ENCODE data around the gene HERC4.
A peak's percentile ranks its signal among the peaks of the same experiment; 100 is the strongest.
"Not testable (repeated sequence)": the region's sequence is repeated elsewhere in the genome, so short reads cannot be mapped to it uniquely, and the experiment has no call there.

The HERC4 gene

DNA sequence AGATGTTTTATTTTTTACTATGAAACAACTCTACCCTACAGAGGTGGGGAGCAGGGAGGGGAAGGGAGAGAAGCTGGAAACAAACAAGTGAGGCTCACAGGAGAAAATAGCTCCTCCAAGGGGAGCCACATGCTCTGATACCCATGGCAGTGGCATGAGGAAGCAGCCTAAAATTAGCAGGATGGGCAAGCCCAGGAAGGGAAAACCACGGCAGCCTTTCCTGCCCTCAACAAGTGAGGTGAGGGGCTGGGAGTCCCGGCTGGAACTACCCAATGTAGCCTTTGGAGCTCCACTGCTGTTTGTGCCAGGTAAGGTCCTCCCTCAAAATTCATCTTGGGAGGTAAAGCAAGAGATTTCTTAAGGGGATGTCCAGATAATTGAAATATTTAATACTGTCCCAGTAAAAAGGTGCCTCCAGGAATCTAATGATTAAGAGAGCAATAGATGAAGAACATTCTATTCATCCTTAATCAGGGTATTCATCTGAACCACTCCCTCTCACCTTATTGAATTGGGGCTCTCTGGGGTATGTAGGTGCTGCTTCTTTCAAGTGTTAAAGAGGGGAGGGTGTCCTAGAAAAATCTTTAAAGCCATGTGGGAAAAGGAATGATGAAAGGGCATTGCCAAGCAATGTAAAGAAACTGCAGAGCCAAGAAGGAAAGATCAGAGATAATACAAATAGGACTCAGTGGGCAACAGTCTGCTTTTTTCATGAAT lies 12.8 kb upstream of the HERC4 start:
- DNase-seq (ENCODE audit: low read depth) = no peak
- no peak overlapping the region for H3K9ac ChIP-seq (ENCODE audit: low read length)
- peaks cover 24% of the 10 kb centered on the region for H3K4me1 ChIP-seq (ENCODE audit: control insufficient read depth, insufficient read depth, low read length)

DNA sequence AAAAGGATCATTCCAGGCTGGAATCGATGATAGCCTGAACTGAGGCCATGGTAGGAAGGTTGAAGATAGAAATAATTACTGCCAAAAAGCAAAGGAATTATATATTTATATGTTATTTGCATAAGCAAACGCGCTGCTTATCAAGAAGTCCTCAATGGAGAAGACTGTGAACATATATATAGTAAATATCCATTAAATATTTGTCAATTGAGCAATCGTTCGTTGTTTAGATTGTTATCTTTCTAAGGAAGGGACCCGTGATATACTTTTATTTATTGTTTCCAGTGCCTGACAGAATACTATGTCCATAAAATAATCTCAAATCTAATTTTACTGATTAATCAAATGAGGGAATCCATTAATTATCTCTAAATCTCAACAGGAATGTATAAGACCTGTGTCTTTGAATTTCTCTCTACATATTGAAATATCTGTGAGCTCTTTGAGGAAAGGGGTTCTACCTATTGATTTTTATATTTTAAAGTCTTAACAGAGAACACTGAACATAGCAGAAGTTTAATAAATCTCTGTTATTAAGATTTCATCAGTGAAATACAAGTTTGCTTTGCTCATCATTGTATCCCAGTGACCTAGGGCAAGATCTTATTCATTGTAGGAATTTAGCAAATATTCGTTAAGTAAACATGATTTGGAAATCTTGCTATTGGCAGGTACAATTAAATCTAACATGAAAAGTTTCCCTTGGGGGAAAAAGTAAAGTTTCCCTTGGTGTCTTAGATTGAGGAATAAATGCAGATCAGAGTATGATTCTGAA lies 12.0 kb upstream of the HERC4 start:
- H3K4me1 ChIP-seq (ENCODE audit: control insufficient read depth, insufficient read depth, low read length) = peaks cover 24% of the 10 kb centered on the region
- DNase-seq (ENCODE audit: low read depth) = no peak
- H3K27me3 ChIP-seq (replicated peaks; ENCODE audit: control insufficient read depth, insufficient read depth, low read length) = no peaks in the 10 kb centered on the region
- no peaks in the 10 kb centered on the region for H3K9me3 ChIP-seq (ENCODE audit: control insufficient read depth, low read length)
- H3K4me3 ChIP-seq (ENCODE audit: low read length) = no peak overlapping the region
- H3K9ac ChIP-seq (ENCODE audit: low read length) = no peak overlapping the region
- no peaks in the 10 kb centered on the region for H3K36me3 ChIP-seq (ENCODE audit: control insufficient read depth, insufficient read depth, low read length, severe bottlenecking)

More for the DNA sequence above, 12.8 kb upstream of the HERC4 start:
- H3K9me3 ChIP-seq (ENCODE audit: control insufficient read depth, low read length) = no peaks in the 10 kb centered on the region
- no peaks in the 10 kb centered on the region for H3K36me3 ChIP-seq (ENCODE audit: control insufficient read depth, insufficient read depth, low read length, severe bottlenecking)
- no peak overlapping the region for H3K4me3 ChIP-seq (ENCODE audit: low read length)
- no peaks in the 10 kb centered on the region for H3K27me3 ChIP-seq (replicated peaks; ENCODE audit: control insufficient read depth, insufficient read depth, low read length)

DNA sequence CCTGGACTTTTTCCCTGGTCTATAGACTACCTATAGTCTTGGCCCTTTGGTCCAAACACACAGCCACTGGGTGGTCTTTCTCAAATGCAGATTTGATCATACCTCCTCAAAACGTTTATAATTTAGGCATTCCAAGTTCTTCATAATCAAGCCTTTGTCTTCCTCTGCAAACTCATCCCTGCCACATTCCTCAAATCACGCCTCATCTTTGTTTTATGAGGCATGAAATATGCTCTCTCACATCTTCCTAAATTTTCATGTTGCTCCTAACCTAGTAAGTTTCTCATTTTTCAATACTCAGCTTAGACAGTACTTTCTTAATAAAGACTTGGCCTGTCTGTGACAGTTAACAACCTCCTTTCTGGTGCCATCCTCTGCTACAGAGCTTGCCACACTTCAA lies 10.9 kb upstream of the HERC4 start:
- Histone ChIP-seq H3K4me1 (ENCODE audit: control insufficient read depth, insufficient read depth, low read length) (peaks cover 24% of the 10 kb centered on the region), H3K36me3 (ENCODE audit: control insufficient read depth, insufficient read depth, low read length, severe bottlenecking) (no peaks in the 10 kb centered on the region), H3K9me3 (ENCODE audit: control insufficient read depth, low read length) (no peaks in the 10 kb centered on the region), H3K4me3 (ENCODE audit: low read length) (no peak overlapping the region), H3K27me3 (replicated peaks; ENCODE audit: control insufficient read depth, insufficient read depth, low read length) (no peaks in the 10 kb centered on the region), H3K9ac (ENCODE audit: low read length) (no peak overlapping the region)
- DNase-seq (ENCODE audit: low read depth) = no peak

- peaks cover 24% of the 10 kb centered on the region for H3K4me1 ChIP-seq (ENCODE audit: control insufficient read depth, insufficient read depth, low read length)
- H3K27me3 ChIP-seq (replicated peaks; ENCODE audit: control insufficient read depth, insufficient read depth, low read length) = no peaks in the 10 kb centered on the region
- no peak for DNase-seq (ENCODE audit: low read depth)
- H3K9ac ChIP-seq (ENCODE audit: low read length) = peak overlapping the region; percentile 35
- no peaks in the 10 kb centered on the region for H3K36me3 ChIP-seq (ENCODE audit: control insufficient read depth, insufficient read depth, low read length, severe bottlenecking)
- no peaks in the 10 kb centered on the region for H3K9me3 ChIP-seq (ENCODE audit: control insufficient read depth, low read length)
- no peak overlapping the region for H3K4me3 ChIP-seq (ENCODE audit: low read length)
These were observed 9.4 kb upstream of the HERC4 start for GRCh38 chr10:68084469-68084868.

DNA sequence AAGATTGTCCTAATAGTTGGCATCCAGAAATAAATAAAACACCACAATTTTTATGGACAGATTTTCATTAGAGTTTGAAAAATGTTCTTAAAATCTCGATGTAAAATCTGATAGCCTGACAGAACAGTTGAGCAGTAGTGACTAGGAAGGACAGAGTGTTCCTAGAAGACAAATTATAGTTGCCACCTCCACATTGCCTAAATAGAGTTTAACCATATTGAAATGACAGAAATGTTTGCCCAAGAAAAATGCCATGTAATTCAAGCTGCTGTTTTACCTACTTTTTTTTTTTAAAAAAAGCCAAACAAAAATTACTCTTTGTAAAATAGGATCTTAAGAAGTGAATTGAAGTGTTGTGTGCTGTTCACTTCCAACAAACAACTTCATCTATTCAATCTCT lies 8.9 kb upstream of the HERC4 start:
- H3K36me3 ChIP-seq (ENCODE audit: control insufficient read depth, insufficient read depth, low read length, severe bottlenecking) = no peaks in the 10 kb centered on the region
- peak overlapping the region; percentile 35 for H3K9ac ChIP-seq (ENCODE audit: low read length)
- no peaks in the 10 kb centered on the region for H3K27me3 ChIP-seq (replicated peaks; ENCODE audit: control insufficient read depth, insufficient read depth, low read length)
- peak; percentile 29 for DNase-seq (ENCODE audit: low read depth)
- peaks cover 24% of the 10 kb centered on the region for H3K4me1 ChIP-seq (ENCODE audit: control insufficient read depth, insufficient read depth, low read length)
- no peaks in the 10 kb centered on the region for H3K9me3 ChIP-seq (ENCODE audit: control insufficient read depth, low read length)
- H3K4me3 ChIP-seq (ENCODE audit: low read length) = no peak overlapping the region

DNA sequence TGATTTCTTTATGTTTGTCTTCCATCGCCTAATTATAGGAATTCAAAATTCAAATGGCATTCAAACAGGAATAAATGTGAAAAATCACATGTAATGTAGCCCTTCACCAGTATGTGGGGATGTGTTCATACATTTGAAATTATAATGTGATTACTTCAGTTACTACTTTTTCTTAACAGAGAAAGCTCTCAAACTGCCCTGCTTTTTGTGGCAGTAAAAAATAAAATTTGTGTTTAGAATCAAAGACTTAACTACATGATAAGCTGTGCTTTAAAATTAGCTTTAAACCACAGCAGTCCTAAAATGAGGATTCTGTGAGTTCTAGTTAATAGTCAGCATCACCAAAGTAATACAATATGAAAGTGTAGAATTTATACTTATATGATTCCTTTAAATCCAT lies 7.8 kb upstream of the HERC4 start:
- Histone ChIP-seq H3K9me3 (ENCODE audit: control insufficient read depth, low read length) (no peaks in the 10 kb centered on the region), H3K27me3 (replicated peaks; ENCODE audit: control insufficient read depth, insufficient read depth, low read length) (no peaks in the 10 kb centered on the region)
- DNase-seq (ENCODE audit: low read depth) = peak; percentile 72

DNA sequence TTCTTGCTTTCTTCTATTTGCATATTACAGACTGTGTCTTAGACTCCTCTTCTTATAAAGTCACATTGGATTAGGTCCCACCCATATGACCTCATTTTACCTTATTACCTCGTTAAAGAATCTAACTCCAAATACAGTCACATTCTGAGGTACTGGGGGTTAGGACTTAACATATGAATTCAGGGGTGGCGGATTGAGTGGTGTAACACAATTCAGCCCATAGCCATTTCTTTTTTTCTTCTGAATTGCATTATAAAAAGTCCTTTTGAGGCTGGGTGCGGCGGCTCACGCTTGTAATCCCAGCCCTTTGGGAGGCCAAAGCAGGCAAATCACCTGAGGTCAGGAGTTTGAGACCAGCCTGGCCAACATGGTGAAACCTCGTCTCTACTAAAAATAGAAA lies 6.8 kb upstream of the HERC4 start:
- H3K4me1 ChIP-seq (ENCODE audit: control insufficient read depth, insufficient read depth, low read length) = peaks cover 19% of the 10 kb centered on the region
- no peaks in the 10 kb centered on the region for H3K27me3 ChIP-seq (replicated peaks; ENCODE audit: control insufficient read depth, insufficient read depth, low read length)
- no peak overlapping the region for H3K9ac ChIP-seq (ENCODE audit: low read length)
- no peak for DNase-seq (ENCODE audit: low read depth)
- H3K9me3 ChIP-seq (ENCODE audit: control insufficient read depth, low read length) = no peaks in the 10 kb centered on the region
- H3K4me3 ChIP-seq (ENCODE audit: low read length) = no peak overlapping the region
- H3K36me3 ChIP-seq (ENCODE audit: control insufficient read depth, insufficient read depth, low read length, severe bottlenecking) = no peaks in the 10 kb centered on the region

More for the DNA sequence above, 7.8 kb upstream of the HERC4 start:
- Histone ChIP-seq H3K4me1 (ENCODE audit: control insufficient read depth, insufficient read depth, low read length) (peaks cover 24% of the 10 kb centered on the region), H3K36me3 (ENCODE audit: control insufficient read depth, insufficient read depth, low read length, severe bottlenecking) (no peaks in the 10 kb centered on the region), H3K4me3 (ENCODE audit: low read length) (no peak overlapping the region), H3K9ac (ENCODE audit: low read length) (peak overlapping the region; percentile 35)

GRCh38 chr10:68080853-68081431 lies 5.9 kb upstream of the HERC4 start:
- Histone ChIP-seq H3K9me3 (ENCODE audit: control insufficient read depth, low read length) (no peaks in the 10 kb centered on the region), H3K4me1 (ENCODE audit: control insufficient read depth, insufficient read depth, low read length) (peaks cover 18% of the 10 kb centered on the region), H3K36me3 (ENCODE audit: control insufficient read depth, insufficient read depth, low read length, severe bottlenecking) (no peaks in the 10 kb centered on the region), H3K4me3 (ENCODE audit: low read length) (no peak overlapping the region), H3K9ac (ENCODE audit: low read length) (no peak overlapping the region), H3K27me3 (replicated peaks; ENCODE audit: control insufficient read depth, insufficient read depth, low read length) (no peaks in the 10 kb centered on the region)
- DNase-seq (ENCODE audit: low read depth) = no peak

DNA sequence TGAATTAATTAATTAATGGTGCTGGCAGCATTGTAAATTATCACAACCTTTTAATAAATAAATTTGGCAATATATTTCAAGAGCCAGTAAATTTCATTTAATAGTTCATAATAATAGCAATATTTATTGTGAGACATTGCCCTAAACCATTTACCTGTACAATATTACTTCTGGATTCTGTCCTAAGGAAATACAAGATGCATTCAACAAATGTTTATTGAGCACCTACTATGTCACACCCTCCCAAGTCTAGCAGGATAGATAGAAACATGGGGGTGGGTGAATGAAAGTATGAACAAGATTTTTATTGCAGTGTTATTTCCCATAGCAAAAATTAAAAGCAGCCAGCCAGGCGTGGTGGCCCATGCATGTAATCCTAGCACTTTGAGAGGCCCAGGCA lies 4.4 kb upstream of the HERC4 start:
- H3K9me3 ChIP-seq (ENCODE audit: control insufficient read depth, low read length) = no peaks in the 10 kb centered on the region
- no peaks in the 10 kb centered on the region for H3K27me3 ChIP-seq (replicated peaks; ENCODE audit: control insufficient read depth, insufficient read depth, low read length)
- DNase-seq (ENCODE audit: low read depth) = no peak
- no peak overlapping the region for H3K4me3 ChIP-seq (ENCODE audit: low read length)
- H3K36me3 ChIP-seq (ENCODE audit: control insufficient read depth, insufficient read depth, low read length, severe bottlenecking) = no peaks in the 10 kb centered on the region
- peaks cover 21% of the 10 kb centered on the region for H3K4me1 ChIP-seq (ENCODE audit: control insufficient read depth, insufficient read depth, low read length)
- no peak overlapping the region for H3K9ac ChIP-seq (ENCODE audit: low read length)

DNA sequence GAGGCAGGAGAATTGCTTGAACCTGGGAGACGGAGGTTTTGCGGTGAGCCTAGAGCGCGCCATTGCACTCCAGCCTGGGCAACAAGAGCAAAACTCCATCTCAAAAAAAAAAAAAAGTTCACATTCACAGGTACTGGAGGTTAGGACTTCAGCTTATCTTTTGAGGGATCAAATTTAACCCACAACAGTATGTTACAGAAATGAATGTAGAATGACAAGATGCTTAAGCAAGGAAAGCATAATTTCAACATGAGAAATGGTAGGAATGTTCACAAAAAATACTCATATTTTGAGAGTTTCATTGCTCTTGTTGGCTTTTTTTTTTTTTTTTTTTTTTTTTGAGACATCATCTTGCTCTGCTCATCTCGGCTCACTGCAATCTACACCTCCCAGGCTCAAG lies 1.9 kb upstream of the HERC4 start:
- no peaks in the 10 kb centered on the region for H3K27me3 ChIP-seq (replicated peaks; ENCODE audit: control insufficient read depth, insufficient read depth, low read length)
- no peak overlapping the region for H3K4me3 ChIP-seq (ENCODE audit: low read length)
- H3K36me3 ChIP-seq (ENCODE audit: control insufficient read depth, insufficient read depth, low read length, severe bottlenecking) = no peaks in the 10 kb centered on the region
- H3K4me1 ChIP-seq (ENCODE audit: control insufficient read depth, insufficient read depth, low read length) = peaks cover 13% of the 10 kb centered on the region
- no peaks in the 10 kb centered on the region for H3K9me3 ChIP-seq (ENCODE audit: control insufficient read depth, low read length)
- no peak overlapping the region for H3K9ac ChIP-seq (ENCODE audit: low read length)
- DNase-seq (ENCODE audit: low read depth) = no peak

DNA sequence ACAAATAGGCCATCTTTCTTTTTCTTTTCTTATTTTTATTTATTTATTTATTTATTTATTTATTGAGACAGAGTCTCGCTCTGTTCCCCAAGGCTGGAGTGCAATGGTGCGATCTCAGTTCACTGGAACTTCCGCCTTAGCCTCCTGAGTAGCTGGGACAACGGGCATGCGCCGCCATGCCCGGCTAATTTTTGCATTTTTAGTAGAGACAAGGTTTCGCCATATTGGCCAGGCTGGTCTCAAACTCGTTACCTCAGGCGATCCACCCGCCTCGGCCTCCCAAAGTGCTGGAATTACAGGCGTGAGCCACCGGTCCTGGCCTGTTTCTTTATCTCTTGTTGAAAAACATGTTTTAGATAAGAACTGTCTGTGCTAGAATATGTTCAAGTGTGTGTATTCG lies 998 bp upstream of the HERC4 start:
- H3K36me3 ChIP-seq (ENCODE audit: control insufficient read depth, insufficient read depth, low read length, severe bottlenecking); H3K4me3 ChIP-seq (ENCODE audit: low read length); H3K9me3 ChIP-seq (ENCODE audit: control insufficient read depth, low read length); DNase-seq (ENCODE audit: low read depth); H3K27me3 ChIP-seq (replicated peaks; ENCODE audit: control insufficient read depth, insufficient read depth, low read length); H3K9ac ChIP-seq (ENCODE audit: low read length): not testable (repeated sequence)
- peaks cover 22% of the 10 kb centered on the region for H3K4me1 ChIP-seq (ENCODE audit: control insufficient read depth, insufficient read depth, low read length)
